Fibroblast of skin of abdomen (primary cell): ENCODE data around the gene SPAG16.
"Not testable (repeated sequence)": the region's sequence is repeated elsewhere in the genome, so short reads cannot be mapped to it uniquely, and the experiment has no call there.

Experiments
- DNase-seq: peaks from one replicate; pipeline ENCODE4 v3.0.0-alpha.2; 2013

Gene SPAG16

GRCh38 chr2:213274143-213274542 is 10.1 kb upstream of the SPAG16 start:
- no peak for DNase-seq

DNA sequence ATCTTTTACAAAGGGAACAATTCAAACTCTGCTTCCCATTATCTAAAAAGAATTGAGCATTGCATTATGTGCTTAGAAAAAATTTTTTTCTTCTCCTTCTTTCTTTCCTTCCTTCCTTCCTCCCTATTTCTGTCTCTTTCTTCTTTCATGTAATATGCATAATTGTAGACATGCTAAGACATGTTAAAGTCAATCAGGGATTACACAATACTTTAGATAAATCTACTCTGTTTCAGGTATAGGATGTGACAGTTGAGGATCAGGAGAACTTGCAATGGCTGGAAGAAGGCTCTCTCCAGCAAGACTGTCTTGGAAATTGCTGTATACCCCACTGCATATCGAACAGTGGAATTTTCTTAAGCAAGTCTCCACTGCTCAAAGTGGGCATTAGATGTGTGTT is 9.0 kb upstream of the SPAG16 start:
- DNase-seq: no peak

- not testable (repeated sequence) for DNase-seq
Measured at GRCh38 chr2:213277134-213277533, 7.1 kb upstream of the SPAG16 start.

DNA sequence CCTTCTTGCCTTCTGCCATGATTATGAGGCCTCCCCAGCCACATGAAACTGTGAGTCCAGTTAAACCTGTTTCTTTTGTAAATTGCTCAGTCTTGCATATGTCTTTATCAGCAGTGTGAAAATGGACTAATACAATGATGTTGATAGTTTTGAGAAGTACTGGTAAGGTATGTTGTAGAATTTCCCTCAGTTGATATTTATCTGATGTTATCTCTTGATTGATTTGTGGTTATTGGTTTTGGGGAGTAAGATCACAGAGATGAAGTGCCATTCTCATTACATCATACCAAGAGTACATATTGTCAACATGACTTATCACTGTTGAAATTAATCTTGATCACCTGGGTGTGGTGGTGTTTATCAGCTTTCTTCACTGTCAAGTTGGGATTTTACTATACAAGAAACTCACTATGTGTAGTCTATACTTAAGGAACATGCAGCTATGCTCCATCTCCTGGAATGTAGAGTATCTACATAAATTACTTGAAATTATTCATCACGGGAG is 5.1 kb upstream of the SPAG16 start:
- DNase-seq: no peak

DNA sequence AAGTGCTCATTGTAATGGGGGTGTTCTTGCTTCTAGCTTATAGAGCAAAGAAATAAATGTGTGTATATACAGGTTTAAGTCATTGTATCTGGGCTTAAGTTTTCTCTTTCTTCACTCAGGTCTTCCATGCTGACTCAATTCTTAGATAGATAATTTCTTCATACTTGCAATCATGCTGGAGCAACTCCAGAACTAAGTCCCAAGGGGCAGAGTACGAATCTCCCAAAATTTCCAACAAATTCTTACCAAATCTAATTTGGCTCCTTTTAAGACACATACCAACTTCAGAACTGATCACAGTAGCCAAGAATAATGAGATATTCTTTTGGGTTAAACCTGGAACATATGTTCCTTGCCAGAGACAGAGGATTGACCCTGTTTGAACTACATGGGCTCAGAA is 4.3 kb upstream of the SPAG16 start:
- peak; percentile 60 for DNase-seq

GRCh38 chr2:213281156-213281555 is 3.1 kb upstream of the SPAG16 start:
- DNase-seq: peak; percentile 70

DNA sequence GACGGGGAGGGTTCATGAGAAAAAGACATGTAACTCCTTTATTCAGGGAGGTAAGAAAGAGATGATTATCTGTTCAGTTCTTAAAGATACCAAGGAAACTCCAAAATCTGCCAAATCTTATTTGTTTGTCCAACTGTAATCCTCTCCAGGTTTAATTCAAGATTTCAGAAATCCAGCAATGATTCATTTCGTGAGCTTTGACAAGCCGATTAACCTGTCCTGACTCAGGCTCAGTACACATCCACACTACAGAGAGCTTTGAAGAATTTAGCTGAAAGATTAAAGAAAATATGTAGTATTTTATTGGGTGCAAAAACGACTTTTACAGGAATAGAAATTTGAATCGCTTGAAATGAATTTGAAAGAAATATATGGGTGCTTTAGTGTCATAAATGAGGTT is 1.1 kb downstream of the SPAG16 start:
- DNase-seq: no peak

GRCh38 chr2:213286161-213286560 is 1.9 kb downstream of the SPAG16 start:
- DNase-seq: no peak

GRCh38 chr2:213288913-213289700 is 4.8 kb downstream of the SPAG16 start:
- DNase-seq: peak; percentile 21

GRCh38 chr2:213290501-213290900 is 6.2 kb downstream of the SPAG16 start:
- no peak for DNase-seq

DNA sequence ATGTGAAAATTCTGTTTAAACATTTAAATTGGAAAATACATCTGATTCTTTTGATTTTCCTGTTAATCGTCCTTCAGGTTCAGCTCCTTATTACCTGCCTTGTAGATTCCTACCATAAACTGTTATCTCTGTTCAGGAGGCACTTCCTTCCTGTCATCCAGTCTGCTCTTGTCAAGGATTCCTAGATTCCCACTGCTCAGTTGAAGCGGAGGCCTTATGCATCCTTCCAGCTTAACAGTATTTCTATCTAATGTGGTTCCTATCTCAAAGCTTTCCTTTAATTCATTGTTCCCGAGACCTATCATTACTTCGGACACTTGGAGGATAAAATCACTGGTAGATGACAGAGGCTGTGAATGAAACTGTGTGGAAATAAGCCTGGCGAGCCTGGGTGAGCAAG is 12.0 kb downstream of the SPAG16 start:
- no peak for DNase-seq

GRCh38 chr2:213306316-213306942 is 22.2 kb downstream of the SPAG16 start:
- peak; percentile 53 for DNase-seq

- DNase-seq: no peak
Measured at GRCh38 chr2:213315168-213315876, 31.1 kb downstream of the SPAG16 start.

GRCh38 chr2:213316001-213316735 is 31.9 kb downstream of the SPAG16 start:
- DNase-seq: peak; percentile 8

GRCh38 chr2:213317929-213318328 is 33.7 kb downstream of the SPAG16 start:
- peak; percentile 65 for DNase-seq

- no peak for DNase-seq
Measured at GRCh38 chr2:213320604-213321003, 36.3 kb downstream of the SPAG16 start.

- no peak for DNase-seq
Measured at GRCh38 chr2:213336253-213336770, 52.0 kb downstream of the SPAG16 start.

DNA sequence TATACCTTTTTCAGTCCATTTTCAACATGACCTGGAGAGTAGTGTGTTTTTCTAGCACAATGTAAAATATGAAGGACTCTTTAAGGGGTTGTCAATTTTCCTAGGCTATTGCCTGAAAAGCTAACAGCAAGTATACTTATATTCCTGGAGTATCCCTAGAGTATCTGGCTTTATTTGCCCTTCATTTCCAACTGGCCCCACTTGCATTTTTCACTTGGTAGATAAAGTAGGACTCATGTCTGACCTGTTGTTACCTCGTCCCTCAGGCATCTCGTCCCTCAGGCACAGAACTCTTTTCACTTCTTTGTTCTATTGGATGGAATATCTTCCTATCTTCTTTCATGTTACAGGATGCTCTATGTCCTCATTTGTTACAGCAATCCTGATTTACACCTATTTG is 69.2 kb downstream of the SPAG16 start:
- DNase-seq: no peak

DNA sequence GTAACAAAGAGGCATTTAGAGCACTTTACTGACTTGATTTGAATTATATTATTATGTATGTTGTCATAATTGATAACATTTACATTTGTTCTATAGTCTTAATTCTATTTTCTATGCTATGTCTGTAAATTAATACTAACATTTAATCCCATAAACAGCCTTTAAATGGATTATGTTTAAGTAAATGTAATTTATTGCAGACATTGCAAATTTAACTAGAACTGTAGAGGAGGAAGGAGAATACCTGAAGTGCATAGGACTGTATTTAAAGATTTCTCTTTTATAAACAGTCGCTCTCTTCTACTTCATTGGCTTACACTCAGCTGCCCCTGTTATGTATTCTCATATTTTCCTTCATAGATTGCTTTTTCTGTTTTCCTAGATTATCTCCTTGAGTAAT is 92.4 kb downstream of the SPAG16 start:
- DNase-seq: no peak

DNA sequence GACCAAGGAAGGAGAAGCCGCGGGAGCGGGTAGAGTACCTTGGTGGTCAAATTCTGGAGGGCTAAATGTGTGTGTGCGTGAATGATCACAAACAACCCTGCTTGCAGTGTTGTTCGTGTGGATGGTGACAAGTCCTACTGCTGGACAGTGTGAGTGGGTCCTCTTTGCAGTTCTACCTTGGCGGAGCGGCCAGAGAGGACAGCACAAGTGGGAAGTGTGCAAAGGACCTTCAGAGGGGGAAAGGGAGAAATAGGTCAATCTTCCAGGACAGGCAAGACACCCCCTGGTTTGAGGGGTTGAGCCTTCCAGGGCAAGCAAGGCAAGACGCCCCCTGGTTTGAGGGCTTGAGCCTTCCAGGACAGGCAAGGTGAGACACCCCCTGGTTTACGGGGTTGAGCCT is 122.8 kb downstream of the SPAG16 start:
- DNase-seq: not testable (repeated sequence)

- not testable (repeated sequence) for DNase-seq
Measured at GRCh38 chr2:213408426-213409070, 124.3 kb downstream of the SPAG16 start.

- DNase-seq: not testable (repeated sequence)
Measured at GRCh38 chr2:213410687-213411086, 126.4 kb downstream of the SPAG16 start.
